Ovary (tissue), 3 donors: ENCODE results near the gene OTULINL.

Experiments
- CTCF ChIP-seq, 3 donors: fragments of 450-650 bp in 2 of 3; fragments of 200-600 bp in 1 of 3; IDR thresholded peaks; one replicate each; pipeline versions ENCODE4 v1.5.1 to v1.8.0; 2016 to 2022; ENCODE audit warnings: antibody characterized with exemption in 3 of 3, mild to moderate bottlenecking in 1 of 3
- EP300 ChIP-seq: sonication (generic); formaldehyde crosslinking; IDR thresholded peaks from one replicate; pipeline ENCODE4 v1.6.1; 2017; ENCODE audit warnings: antibody characterized with exemption
- donor health status: DM: no; HTN: no; CAD: no.

DNA sequence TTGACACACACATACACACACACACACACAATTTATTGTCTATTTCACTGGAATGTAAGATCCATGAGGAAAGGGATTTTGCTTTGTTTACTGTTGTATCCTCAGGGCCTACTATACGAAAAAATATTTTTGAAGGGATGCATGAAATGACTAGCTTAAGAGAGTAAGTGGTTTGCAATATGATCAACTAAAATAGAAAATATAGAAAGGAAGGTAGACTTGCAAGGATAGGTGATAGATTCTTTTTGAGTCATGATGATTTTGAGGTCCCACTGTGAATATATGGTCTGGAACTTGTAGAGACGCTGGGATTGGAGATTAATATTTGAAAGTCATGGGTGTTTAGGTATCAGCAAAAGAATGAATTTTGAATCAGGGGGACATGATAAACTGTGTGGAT, 54.1 kb downstream of the OTULINL start:
- TF ChIP-seq CTCF (IDR thresholded peaks at IDR 0.05) (no peak), EP300 (no peak)
